ENCODE measurements around the gene AMOTL2. TPM values are rescaled to one million over a fixed set of nuclear protein-coding genes. Genes with fewer than 3 reads are reported as not detected.

The AMOTL2 gene
- total RNA-seq, 1 experiment from 2014 or later: 146 TPM

DNA sequence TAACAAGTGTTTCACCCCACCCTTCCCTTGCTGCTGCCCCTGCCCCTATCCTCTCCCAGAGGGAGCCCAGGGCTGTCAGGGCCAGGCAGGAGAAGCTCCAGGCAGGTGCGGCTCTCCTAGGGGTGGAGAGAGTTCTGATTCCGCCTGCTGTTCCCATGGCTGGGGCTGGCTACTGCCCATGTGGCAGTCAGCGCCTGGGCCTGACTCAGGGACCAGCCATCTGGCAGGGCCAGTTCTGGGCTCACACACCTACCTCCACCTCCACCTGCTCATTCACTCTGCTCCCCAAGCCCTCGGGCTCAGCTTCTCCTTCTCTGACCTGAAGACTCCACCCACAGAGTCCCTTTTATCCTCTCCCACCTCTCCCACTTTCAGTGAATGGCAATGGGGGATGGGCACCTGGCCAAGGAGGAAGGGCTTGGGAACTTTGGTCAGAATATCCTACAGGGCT is 23.4 kb downstream of the AMOTL2 start:
- CTCF ChIA-PET: interaction anchor here (0.8 kb wide), 1 partner anchor 23 kb away, joined by 3 read pairs; no protein-coding TSS in a partner anchor
- Histone ChIP-seq H3K36me3 (ENCODE audit: control insufficient read depth, insufficient read depth, low read length) (peaks cover 5% of the 10 kb centered on the region; the same call in 1 of the 2 replicates), H3K27me3 (ENCODE audit: control insufficient read depth, insufficient read depth, low read length) (no peaks in the 10 kb centered on the region), H3K4me3 (ENCODE audit: low read depth in 2 of 2, low read length in 2 of 2) (no peak overlapping the region), H3K9me3 (ENCODE audit: control insufficient read depth, insufficient read depth, low read depth, low read length) (no peaks in the 10 kb centered on the region; the same call in 1 of the 2 replicates), H3K4me1 (ENCODE audit: control insufficient read depth, insufficient read depth, low read length) (peaks cover 47% of the 10 kb centered on the region), H3K27ac (ENCODE audit: low read length) (peak overlapping the region; percentile 96)
- POLR2A ChIA-PET: no interaction called here
- TF ChIP-seq SIN3A (IDR thresholded peaks at IDR 0.05; ENCODE audit: borderline replicate concordance, insufficient read depth, low read depth, low read length) (no peak), TCF7L2 (IDR thresholded peaks at IDR 0.05; ENCODE audit: low read depth, low read length) (no peak), POLR2AphosphoS5 (IDR thresholded peaks at IDR 0.05; ENCODE audit: low read depth, low read length) (no peak)
- TF ChIP-seq, protein P1, sequence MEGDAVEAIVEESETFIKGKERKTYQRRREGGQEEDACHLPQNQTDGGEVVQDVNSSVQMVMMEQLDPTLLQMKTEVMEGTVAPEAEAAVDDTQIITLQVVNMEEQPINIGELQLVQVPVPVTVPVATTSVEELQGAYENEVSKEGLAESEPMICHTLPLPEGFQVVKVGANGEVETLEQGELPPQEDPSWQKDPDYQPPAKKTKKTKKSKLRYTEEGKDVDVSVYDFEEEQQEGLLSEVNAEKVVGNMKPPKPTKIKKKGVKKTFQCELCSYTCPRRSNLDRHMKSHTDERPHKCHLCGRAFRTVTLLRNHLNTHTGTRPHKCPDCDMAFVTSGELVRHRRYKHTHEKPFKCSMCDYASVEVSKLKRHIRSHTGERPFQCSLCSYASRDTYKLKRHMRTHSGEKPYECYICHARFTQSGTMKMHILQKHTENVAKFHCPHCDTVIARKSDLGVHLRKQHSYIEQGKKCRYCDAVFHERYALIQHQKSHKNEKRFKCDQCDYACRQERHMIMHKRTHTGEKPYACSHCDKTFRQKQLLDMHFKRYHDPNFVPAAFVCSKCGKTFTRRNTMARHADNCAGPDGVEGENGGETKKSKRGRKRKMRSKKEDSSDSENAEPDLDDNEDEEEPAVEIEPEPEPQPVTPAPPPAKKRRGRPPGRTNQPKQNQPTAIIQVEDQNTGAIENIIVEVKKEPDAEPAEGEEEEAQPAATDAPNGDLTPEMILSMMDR (IDR thresholded peaks at IDR 0.05): no peak
- TF ChIP-seq, protein P2, sequence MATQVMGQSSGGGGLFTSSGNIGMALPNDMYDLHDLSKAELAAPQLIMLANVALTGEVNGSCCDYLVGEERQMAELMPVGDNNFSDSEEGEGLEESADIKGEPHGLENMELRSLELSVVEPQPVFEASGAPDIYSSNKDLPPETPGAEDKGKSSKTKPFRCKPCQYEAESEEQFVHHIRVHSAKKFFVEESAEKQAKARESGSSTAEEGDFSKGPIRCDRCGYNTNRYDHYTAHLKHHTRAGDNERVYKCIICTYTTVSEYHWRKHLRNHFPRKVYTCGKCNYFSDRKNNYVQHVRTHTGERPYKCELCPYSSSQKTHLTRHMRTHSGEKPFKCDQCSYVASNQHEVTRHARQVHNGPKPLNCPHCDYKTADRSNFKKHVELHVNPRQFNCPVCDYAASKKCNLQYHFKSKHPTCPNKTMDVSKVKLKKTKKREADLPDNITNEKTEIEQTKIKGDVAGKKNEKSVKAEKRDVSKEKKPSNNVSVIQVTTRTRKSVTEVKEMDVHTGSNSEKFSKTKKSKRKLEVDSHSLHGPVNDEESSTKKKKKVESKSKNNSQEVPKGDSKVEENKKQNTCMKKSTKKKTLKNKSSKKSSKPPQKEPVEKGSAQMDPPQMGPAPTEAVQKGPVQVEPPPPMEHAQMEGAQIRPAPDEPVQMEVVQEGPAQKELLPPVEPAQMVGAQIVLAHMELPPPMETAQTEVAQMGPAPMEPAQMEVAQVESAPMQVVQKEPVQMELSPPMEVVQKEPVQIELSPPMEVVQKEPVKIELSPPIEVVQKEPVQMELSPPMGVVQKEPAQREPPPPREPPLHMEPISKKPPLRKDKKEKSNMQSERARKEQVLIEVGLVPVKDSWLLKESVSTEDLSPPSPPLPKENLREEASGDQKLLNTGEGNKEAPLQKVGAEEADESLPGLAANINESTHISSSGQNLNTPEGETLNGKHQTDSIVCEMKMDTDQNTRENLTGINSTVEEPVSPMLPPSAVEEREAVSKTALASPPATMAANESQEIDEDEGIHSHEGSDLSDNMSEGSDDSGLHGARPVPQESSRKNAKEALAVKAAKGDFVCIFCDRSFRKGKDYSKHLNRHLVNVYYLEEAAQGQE (IDR thresholded peaks at IDR 0.05; ENCODE audit: insufficient read depth in 1 of 2, low read depth in 2 of 2, low read length in 1 of 2): no peak
- ATAC-seq (no peak), DNase-seq (ENCODE audit: low read depth, low spot score) (no peak)
- in situ Hi-C loops (cut with HindIII; ENCODE audit: low pct_unique_long_range_greater_than_20kb, low sequenced_read_pairs): no loop called here
- intact Hi-C loops (cut with micrococcal nuclease; ENCODE audit: unreplicated experiment): no loop called here
- BruUV-seq (replicated peaks): no TSS peak

DNA sequence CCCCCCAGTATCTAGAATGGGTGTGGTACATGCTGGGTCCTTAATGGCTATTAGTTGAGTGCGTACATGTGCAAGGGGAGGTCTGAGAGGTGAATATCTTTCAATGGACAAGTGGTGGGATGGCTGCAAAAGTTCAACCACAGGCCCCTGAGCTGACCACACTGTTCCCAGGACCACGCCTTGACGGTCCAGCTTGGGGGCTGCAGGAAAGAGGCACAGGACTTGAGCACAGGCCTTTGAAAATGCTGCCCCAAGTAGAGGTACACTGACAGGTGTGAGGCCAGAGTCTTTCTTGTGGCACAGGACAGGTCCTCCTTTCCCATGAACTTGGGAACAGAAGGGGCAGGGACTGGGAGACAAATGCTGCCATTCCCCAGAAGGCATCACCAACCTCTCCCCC is 24.0 kb downstream of the AMOTL2 start:
- no peak for DNase-seq (ENCODE audit: low read depth, low spot score)
- BruUV-seq (replicated peaks): no TSS peak
- in situ Hi-C loops (cut with HindIII; ENCODE audit: low pct_unique_long_range_greater_than_20kb, low sequenced_read_pairs) (no loop called here), intact Hi-C loops (cut with micrococcal nuclease; ENCODE audit: unreplicated experiment) (no loop called here)
- no peaks in the 10 kb centered on the region for H3K27me3 ChIP-seq (ENCODE audit: control insufficient read depth, insufficient read depth, low read length)
- no peaks in the 10 kb centered on the region; the same call in 1 of the 2 replicates for H3K9me3 ChIP-seq (ENCODE audit: control insufficient read depth, insufficient read depth, low read depth, low read length)
- no peak overlapping the region for H3K4me3 ChIP-seq (ENCODE audit: low read depth in 2 of 2, low read length in 2 of 2)
- no peaks in the 10 kb centered on the region for H3K36me3 ChIP-seq (ENCODE audit: control insufficient read depth, insufficient read depth, low read length)
- no peak for TF ChIP-seq TCF7L2 (IDR thresholded peaks at IDR 0.05; ENCODE audit: low read depth, low read length)
- no peak for TF ChIP-seq POLR2AphosphoS5 (IDR thresholded peaks at IDR 0.05; ENCODE audit: low read depth, low read length)
- no peak for TF ChIP-seq SIN3A (IDR thresholded peaks at IDR 0.05; ENCODE audit: borderline replicate concordance, insufficient read depth, low read depth, low read length)
- TF ChIP-seq, protein P1 (IDR thresholded peaks at IDR 0.05): no peak
- TF ChIP-seq, protein P2 (IDR thresholded peaks at IDR 0.05; ENCODE audit: insufficient read depth in 1 of 2, low read depth in 2 of 2, low read length in 1 of 2): no peak
- POLR2A ChIA-PET: no interaction called here
- CTCF ChIA-PET: no interaction called here
- H3K27ac ChIP-seq (ENCODE audit: low read length): peak overlapping the region; percentile 96; the same call in 1 of the 2 replicates
- H3K4me1 ChIP-seq (ENCODE audit: control insufficient read depth, insufficient read depth, low read length): peaks cover 41% of the 10 kb centered on the region
- ATAC-seq: no peak

Measured in Panc1 (cell line).